HepG2 (cell line): ENCODE data around the gene METRN. TPM values are rescaled to one million over a fixed set of nuclear protein-coding genes. Genes with fewer than 3 reads are reported as not detected.

Experiments
- ARNT2 ChIP-seq: sonication (generic); formaldehyde crosslinking; IDR thresholded peaks from 2 replicates; pipeline ENCODE4 v1.8.0; 2022; ENCODE audit warnings: mild to moderate bottlenecking, low read depth, missing genetic modification reagents, moderate library complexity
- ATF7-NPFF ChIP-seq: sonication (generic); formaldehyde crosslinking; IDR thresholded peaks from 2 replicates; pipeline ENCODE4 v1.8.1; 2023; ENCODE audit warnings: mild to moderate bottlenecking, low read depth, missing genetic modification reagents, moderate library complexity
- BRCA1 ChIP-seq: sonication (generic); formaldehyde crosslinking; IDR thresholded peaks from 2 replicates; pipeline ENCODE4 v1.4.0; 2020; ENCODE audit warnings: missing genetic modification reagents
- CSRNP2 ChIP-seq: sonication (generic); formaldehyde crosslinking; conservative IDR thresholded peaks from 2 replicates; pipeline ENCODE4 v1.8.0; 2022; ENCODE audit warnings: low read depth, missing genetic modification reagents
- HDAC1 ChIP-seq: sonication (generic); formaldehyde crosslinking; IDR thresholded peaks from 2 replicates; pipeline ENCODE4 v1.5.1; 2020; ENCODE audit warnings: mild to moderate bottlenecking, missing genetic modification reagents
- HINFP ChIP-seq: sonication (generic); formaldehyde crosslinking; IDR thresholded peaks from 2 replicates; pipeline ENCODE4 v1.4.0; 2020; ENCODE audit warnings: low read depth, mild to moderate bottlenecking, missing genetic modification reagents
- HNRNPLL ChIP-seq: fragments of 200-400 bp; formaldehyde crosslinking; IDR thresholded peaks from 2 replicates; pipeline ENCODE4 v1.6.1; 2017; ENCODE audit warnings: mild to moderate bottlenecking, low read depth, low read length; ENCODE audit not compliant: poor library complexity, severe bottlenecking
- MTA1 ChIP-seq: sonication (generic); formaldehyde crosslinking; IDR thresholded peaks from 2 replicates; pipeline ENCODE4 v1.4.0; 2020; ENCODE audit warnings: missing genetic modification reagents, mild to moderate bottlenecking, borderline replicate concordance
- NFIB ChIP-seq: sonication (generic); formaldehyde crosslinking; IDR thresholded peaks from 2 replicates; pipeline ENCODE4 v1.9.0; 2021; ENCODE audit warnings: missing genetic modification reagents, mild to moderate bottlenecking, borderline replicate concordance
- RERE ChIP-seq: IDR thresholded peaks from 2 replicates; pipeline ENCODE4 v1.6.1; 2016; ENCODE audit warnings: low read depth, missing genetic modification reagents, missing compliant biosample characterization
- ZBTB7B ChIP-seq: sonication (generic); formaldehyde crosslinking; IDR thresholded peaks from 2 replicates; pipeline ENCODE4 v1.4.0; 2020; ENCODE audit warnings: missing genetic modification reagents
- ZNF235 ChIP-seq: sonication (generic); formaldehyde crosslinking; IDR thresholded peaks from 2 replicates; pipeline ENCODE4 v1.8.1; 2023; ENCODE audit warnings: mild to moderate bottlenecking, missing genetic modification reagents, borderline replicate concordance
- polyA plus RNA-seq, 8 experiments: library from polyadenylated mRNA; depleted of rRNA in 3 of 8; stranded (reverse) in 7 of 8; unstranded in 1 of 8; fragments of >200 nt; fragmentation: Illumina TruSeq in 4 of 8; extraction: Trizol in 4 of 8; gene quantifications; 2 replicates each; pipeline versions ENCODE4 v1.2.1 to v1.2.3, GENCODE V29; 2011 to 2016; ENCODE audit warnings: low read depth in 4 of 8, missing spikeins in 1 of 8, mixed read lengths in 1 of 8; ENCODE audit not compliant: insufficient read depth in 1 of 8
- total RNA-seq, 5 experiments: library from RNA; depleted of rRNA; stranded (reverse); fragments of >200 nt; fragmentation: Illumina TruSeq; extraction: Trizol; gene quantifications; 2 replicates each; pipeline ENCODE4 v1.2.3, GENCODE V29; 2016; ENCODE audit warnings: low read depth in 1 of 5
- TF ChIP-seq, protein P1 (sequence below): sonication (generic); formaldehyde crosslinking; IDR thresholded peaks from 2 replicates; pipeline ENCODE4 v1.4.0; 2020; ENCODE audit warnings: mild to moderate bottlenecking, missing genetic modification reagents, borderline replicate concordance
- TF ChIP-seq, protein P2 (sequence below): sonication (generic); formaldehyde crosslinking; IDR thresholded peaks from 2 replicates; pipeline ENCODE4 v1.4.0; 2020; ENCODE audit warnings: missing genetic modification reagents, borderline replicate concordance

METRN gene
- total and polyA plus RNA-seq, 2 of the 13 experiments (the other 11 are each of a cell fraction or from before 2014, with no cell fraction given) = 25.5 to 46.1 TPM

DNA sequence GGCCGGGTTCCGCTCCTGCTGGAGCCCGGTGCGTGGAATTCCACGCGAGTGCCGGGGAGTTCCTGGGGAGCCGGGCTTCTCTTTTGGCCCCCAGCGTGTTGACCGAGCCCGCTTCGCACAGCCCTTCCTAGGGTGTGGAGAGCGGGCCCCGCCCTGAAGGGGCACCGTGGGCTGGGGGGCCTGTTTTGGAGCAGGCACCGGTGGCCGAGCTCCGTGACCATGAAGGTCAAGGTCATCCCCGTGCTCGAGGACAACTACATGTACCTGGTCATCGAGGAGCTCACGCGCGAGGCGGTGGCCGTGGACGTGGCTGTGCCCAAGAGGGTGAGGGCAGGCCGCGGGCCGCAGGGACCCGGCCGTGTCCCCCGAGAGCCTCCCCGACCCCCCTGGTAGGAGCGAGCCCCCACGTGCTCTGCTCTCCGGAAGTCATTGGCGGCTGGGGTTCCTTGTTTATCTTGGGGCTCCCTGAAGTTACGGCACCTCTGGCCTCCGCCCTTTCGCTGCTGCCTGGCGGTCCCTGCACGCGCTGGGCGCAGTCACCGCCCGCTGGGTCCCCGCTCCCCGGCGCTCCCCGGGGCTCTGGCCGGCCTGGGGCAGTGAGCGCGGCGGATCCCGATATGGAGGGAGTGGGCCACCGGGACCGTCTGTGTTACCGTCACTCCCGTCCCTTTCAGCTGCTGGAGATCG lies 12.5 kb downstream of the METRN start (continued):
- no peak for TF ChIP-seq CSRNP2 (CRISPR knock-in tag)
- peak; percentile 49 for TF ChIP-seq HNRNPLL
- no peak for TF ChIP-seq RERE (CRISPR knock-in tag)
- no peak for TF ChIP-seq HINFP
- peak; percentile 15; the same call in 1 of the 2 replicates for TF ChIP-seq HDAC1 (CRISPR knock-in tag)
- TF ChIP-seq ZNF235 (CRISPR knock-in tag) = no peak
- TF ChIP-seq, protein P1, sequence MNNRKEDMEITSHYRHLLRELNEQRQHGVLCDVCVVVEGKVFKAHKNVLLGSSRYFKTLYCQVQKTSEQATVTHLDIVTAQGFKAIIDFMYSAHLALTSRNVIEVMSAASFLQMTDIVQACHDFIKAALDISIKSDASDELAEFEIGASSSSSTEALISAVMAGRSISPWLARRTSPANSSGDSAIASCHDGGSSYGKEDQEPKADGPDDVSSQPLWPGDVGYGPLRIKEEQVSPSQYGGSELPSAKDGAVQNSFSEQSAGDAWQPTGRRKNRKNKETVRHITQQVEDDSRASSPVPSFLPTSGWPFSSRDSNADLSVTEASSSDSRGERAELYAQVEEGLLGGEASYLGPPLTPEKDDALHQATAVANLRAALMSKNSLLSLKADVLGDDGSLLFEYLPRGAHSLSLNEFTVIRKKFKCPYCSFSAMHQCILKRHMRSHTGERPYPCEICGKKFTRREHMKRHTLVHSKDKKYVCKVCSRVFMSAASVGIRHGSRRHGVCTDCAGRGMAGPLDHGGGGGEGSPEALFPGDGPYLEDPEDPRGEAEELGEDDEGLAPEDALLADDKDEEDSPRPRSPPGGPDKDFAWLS (CRISPR knock-in tag) = 0 out of 2 replicates have a peak, but pooled peaks have one; percentile 51
- TF ChIP-seq, protein P2, sequence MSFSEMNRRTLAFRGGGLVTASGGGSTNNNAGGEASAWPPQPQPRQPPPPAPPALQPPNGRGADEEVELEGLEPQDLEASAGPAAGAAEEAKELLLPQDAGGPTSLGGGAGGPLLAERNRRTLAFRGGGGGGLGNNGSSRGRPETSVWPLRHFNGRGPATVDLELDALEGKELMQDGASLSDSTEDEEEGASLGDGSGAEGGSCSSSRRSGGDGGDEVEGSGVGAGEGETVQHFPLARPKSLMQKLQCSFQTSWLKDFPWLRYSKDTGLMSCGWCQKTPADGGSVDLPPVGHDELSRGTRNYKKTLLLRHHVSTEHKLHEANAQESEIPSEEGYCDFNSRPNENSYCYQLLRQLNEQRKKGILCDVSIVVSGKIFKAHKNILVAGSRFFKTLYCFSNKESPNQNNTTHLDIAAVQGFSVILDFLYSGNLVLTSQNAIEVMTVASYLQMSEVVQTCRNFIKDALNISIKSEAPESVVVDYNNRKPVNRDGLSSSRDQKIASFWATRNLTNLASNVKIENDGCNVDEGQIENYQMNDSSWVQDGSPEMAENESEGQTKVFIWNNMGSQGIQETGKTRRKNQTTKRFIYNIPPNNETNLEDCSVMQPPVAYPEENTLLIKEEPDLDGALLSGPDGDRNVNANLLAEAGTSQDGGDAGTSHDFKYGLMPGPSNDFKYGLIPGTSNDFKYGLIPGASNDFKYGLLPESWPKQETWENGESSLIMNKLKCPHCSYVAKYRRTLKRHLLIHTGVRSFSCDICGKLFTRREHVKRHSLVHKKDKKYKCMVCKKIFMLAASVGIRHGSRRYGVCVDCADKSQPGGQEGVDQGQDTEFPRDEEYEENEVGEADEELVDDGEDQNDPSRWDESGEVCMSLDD (CRISPR knock-in tag) = peak; percentile 90
- TF ChIP-seq ZBTB7B (CRISPR knock-in tag) = 0 out of 2 replicates have a peak, but pooled peaks have one; percentile 42
- no peak for TF ChIP-seq ARNT2 (CRISPR knock-in tag)
- no peak for TF ChIP-seq NFIB (CRISPR knock-in tag)
- TF ChIP-seq BRCA1 (CRISPR knock-in tag) = no peak
- peak; percentile 77; the same call in 1 of the 2 replicates for TF ChIP-seq ATF7-NPFF (CRISPR knock-in tag)
- peak; percentile 50; the same call in 1 of the 2 replicates for TF ChIP-seq MTA1 (CRISPR knock-in tag)
